NCI-H345 (cell line): ENCODE results near the gene CYP2D6.

Experiments used
- DNase-seq: peaks from one replicate; lab custom pipeline; 2025; lab: John Stamatoyannopoulos, UW

CYP2D6 gene

GRCh38 chr22:42084874-42085273 is 45.7 kb downstream of the CYP2D6 start:
- no peak for DNase-seq

GRCh38 chr22:42083119-42083518 is 47.5 kb downstream of the CYP2D6 start:
- DNase-seq, result no peak

GRCh38 chr22:42080287-42080686 is 50.3 kb downstream of the CYP2D6 start:
- peak; percentile 22 for DNase-seq

- DNase-seq, result peak; percentile 96
Observed at GRCh38 chr22:42079319-42080251, 51.0 kb downstream of the CYP2D6 start, which contains the start of gene SMDT1. TSS of gene SMDT1 (plus strand) at chr22:42079700. CDS start at chr22:42079769, 69 bp downstream.

- no peak for DNase-seq
Observed at GRCh38 chr22:42078469-42079318, 51.9 kb downstream of the CYP2D6 start.

- no peak for DNase-seq
Observed at GRCh38 chr22:42077486-42078125, 53.0 kb downstream of the CYP2D6 start.

GRCh38 chr22:42076764-42077485 is 53.7 kb downstream of the CYP2D6 start:
- DNase-seq, result no peak
